Mononuclear cell (primary cell): ENCODE data around the gene TEX2. TPM values are rescaled to one million over a fixed set of nuclear protein-coding genes. Genes with fewer than 3 reads are reported as not detected.
"Not testable (repeated sequence)": the region's sequence is repeated elsewhere in the genome, so short reads cannot be mapped to it uniquely, and the experiment has no call there.

ENCODE experiments used
- H3K27me3 ChIP-seq: 2 replicates; pipeline ENCODE4 v1.6.0; 2011; ENCODE audit warnings: low read length, control low read depth; ENCODE audit not compliant: insufficient read depth
- H3K4me1 ChIP-seq: 2 replicates; pipeline ENCODE4 v1.5.1; 2011; ENCODE audit warnings: mild to moderate bottlenecking, low read length, control low read depth; ENCODE audit not compliant: insufficient read depth
- H3K4me3 ChIP-seq: 2 replicates; pipeline ENCODE4 v1.5.1; 2011; ENCODE audit warnings: mild to moderate bottlenecking, low read length, moderate library complexity
- H3K9me3 ChIP-seq: 2 replicates; pipeline ENCODE4 v1.5.1; 2011; ENCODE audit warnings: low read depth, mild to moderate bottlenecking, control low read depth, low read length
- total RNA-seq: library from RNA; depleted of rRNA; stranded (reverse); fragments of >200 nt; gene quantifications from one replicate; pipeline ENCODE4 v1.2.3, GENCODE V29; 2012

Gene TEX2
- total RNA-seq, 1 donor = 7.2 TPM

DNA sequence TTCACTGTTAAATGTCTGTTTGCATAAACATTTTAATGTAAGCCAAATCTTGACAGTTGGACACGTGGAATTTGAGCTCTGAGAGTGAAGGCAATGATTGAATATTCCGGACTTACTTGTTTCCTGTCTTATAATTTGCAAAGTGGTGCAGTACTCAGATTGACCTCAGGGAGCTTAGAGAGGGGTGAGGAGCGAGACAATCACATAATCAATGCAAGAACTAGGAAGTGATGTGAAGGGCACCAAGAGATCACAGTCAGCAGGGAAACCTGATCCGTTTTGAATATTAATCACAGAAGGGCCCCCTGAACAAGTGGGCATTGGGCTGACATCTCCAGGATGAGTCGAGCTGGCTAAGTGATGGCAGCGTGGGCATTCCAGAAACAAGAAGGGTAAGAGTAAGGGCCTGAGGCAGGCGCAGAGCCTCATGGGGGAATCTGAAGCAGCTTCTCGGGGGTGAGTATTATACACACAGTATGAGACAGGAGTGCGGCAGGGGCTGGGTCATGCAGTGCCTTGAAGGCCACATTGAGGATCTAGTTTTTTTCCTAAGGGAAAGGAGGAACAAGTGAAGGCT, 26.1 kb downstream of the TEX2 start:
- no peaks in the 10 kb centered on the region for H3K9me3 ChIP-seq
- peaks cover 14% of the 10 kb centered on the region for H3K4me1 ChIP-seq
- H3K4me3 ChIP-seq = no peak overlapping the region
- no peaks in the 10 kb centered on the region for H3K27me3 ChIP-seq

DNA sequence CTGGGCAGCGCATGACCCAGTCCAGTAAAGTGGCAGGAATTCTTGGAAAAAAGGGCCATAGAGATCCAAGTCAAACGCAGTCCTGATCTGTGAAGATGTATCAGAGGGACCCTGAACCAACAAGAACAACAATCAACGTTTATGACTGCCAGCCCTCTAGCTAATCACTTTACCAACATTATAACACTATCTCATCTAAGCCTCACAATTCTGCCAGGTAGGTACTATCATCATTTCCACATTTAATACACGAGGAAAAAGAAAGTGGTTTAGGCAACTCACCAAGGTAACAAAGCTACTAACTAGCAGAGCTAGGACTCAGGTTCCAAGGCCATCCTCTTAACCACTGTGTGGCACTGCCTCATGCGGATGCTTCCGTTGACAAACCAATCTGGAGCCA, 28.1 kb downstream of the TEX2 start:
- no peaks in the 10 kb centered on the region for H3K4me1 ChIP-seq
- no peak overlapping the region for H3K4me3 ChIP-seq
- no peaks in the 10 kb centered on the region for H3K9me3 ChIP-seq
- no peaks in the 10 kb centered on the region for H3K27me3 ChIP-seq

DNA sequence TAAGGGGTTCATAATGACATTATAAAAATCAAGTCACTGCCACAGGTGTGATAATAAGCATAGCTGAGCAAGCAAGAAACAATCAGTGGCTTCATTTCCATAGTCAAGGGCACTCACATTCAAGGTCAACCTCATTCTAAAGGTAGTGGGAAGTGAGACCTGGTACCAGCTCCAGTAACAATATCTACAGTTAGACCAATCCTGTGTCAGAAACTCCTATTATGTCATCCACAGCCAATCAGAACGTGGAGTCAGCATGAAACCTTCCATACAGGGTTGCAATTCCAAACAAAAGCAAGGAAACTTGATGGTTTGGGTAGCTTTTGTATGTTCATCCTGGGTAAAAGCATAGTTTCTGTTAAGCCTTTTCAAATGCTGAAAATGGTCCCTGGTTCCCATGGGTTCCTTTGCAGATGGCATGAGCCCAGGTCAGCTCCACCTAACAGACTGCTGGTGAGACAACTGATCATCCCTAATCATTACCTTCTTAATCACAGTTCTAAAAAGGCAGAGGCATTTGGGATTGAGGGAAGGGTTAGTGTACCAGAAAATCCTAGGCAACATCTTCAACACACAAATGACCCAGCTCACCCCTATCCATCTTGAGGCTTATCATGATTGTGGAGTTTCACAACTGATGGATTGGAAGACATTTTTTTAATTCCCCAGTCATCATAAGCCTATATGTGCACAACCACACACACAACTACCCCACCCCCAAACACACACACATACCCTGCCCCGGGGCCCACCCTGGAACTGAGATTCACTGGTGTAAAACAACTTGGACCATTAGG, 30.4 kb downstream of the TEX2 start:
- Histone ChIP-seq H3K9me3 (no peaks in the 10 kb centered on the region), H3K4me1 (no peaks in the 10 kb centered on the region), H3K27me3 (no peaks in the 10 kb centered on the region), H3K4me3 (no peak overlapping the region)

DNA sequence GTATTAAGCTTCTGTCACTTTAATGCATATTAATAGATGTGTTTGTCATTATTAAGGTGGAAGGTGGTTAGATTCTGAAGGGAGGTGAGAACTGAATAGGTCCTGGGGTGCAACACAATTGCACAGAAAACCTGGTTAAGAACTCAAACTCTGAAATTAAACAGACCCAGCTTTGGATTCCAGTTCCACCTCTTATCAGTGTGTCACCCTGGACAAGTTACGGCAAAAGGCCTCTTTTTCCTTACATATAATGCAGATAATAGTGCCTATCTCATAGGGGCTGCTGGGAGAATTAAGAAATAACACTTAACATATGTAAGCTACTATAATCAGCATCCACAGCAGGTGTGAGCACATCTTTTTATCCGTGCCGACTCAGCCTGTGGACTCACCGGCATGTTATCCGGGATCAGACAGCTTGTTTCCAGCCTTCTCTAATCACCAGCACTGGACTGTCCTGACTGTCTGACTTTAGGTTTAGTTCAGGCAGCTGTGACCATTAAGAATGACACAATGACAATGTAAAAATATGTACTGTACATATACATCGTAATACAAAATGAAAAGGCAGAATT, 31.4 kb downstream of the TEX2 start:
- Histone ChIP-seq H3K4me3 (no peak overlapping the region), H3K4me1 (no peaks in the 10 kb centered on the region), H3K27me3 (no peaks in the 10 kb centered on the region), H3K9me3 (no peaks in the 10 kb centered on the region)

DNA sequence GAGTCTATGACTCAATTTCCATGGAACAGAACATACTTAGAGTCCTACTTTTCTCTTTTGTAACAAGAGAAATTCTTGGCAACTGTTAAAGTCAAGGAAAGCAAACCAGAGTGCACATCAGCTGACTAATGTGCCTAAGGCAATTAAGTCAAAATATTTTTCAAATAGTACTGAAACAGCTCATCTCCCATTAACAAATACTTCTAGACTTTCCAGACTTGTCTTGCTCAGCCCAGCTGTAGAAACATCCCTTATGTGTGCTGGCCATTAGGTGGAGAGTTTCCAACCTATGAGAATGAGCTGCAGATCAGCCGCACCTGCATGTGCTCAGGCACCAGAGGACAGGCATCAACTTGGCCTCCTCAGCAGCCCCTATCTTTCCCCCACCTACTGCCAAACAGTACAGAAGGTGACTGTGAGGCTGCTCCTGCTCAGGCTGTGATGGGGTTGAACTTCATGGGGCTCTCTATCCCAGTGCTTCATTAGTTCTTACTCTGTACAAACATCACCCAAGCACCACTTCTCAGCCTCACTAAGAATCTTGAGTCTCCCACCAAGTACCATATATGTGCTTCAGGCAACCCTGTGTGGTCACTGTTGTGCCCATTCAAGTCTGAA, 32.2 kb downstream of the TEX2 start:
- Histone ChIP-seq H3K9me3 (no peaks in the 10 kb centered on the region), H3K4me1 (no peaks in the 10 kb centered on the region), H3K27me3 (no peaks in the 10 kb centered on the region), H3K4me3 (no peak overlapping the region)

DNA sequence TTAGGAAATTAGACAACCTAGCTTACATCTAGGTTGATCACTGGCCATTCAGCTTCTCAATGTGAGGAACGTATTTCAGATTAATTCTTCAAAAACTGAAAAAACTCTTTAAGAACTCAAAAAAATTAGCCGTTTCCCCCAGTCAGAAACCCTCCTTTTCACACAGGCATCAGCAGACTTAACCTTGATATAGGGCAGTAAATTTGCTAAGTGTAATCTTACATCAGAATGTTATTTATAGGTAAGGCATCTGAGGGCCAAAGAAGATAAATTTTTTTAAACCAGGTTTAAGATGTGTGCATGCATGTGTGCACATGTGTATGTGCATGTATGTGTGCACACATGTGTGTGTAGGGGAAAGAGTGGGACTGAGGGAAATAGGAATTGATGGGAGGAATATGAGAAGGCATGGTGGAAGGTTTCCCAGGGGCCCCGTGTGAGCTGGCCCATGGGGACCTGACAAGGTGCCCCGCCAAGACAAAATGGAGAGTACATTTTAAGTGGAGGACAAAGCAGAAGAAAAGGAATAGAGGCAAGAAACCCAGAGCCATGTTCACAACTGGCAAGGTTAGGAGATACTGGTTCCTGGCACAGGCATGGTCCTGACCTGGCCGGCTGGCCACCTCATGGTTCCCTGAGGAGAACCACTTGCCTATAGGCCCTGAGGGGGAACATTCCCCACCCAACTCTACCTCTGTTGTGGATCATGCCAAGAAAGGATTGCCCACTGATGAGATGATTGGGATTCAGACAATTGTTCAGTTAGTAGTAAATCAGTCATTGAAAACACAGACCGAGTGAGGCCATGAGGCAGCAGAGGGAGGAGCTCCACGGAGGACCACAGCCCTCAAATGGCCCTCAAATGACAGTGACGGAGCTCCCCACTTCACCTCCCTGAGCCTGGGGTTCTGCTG, 33.0 kb downstream of the TEX2 start:
- no peaks in the 10 kb centered on the region for H3K27me3 ChIP-seq
- H3K4me3 ChIP-seq = no peak overlapping the region
- H3K4me1 ChIP-seq = no peaks in the 10 kb centered on the region
- no peaks in the 10 kb centered on the region for H3K9me3 ChIP-seq

DNA sequence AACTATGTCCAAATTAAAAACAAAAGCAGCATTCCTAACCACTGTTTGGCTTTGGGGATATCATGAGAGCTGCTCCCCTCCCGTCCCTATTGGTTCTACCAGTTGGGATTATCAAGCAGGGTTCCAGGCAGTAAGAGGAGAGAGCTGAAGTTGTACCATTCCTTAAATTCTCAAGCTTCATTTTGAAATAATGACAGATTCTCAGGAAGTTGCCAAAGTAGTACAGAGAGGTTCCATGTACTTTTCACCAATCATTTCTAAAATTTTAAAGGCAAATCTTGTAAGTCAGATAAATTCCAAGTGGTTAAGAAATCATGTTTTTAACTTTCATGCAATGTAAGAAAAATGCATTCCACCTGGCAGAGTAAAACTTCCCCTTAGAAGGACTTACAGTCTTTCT, 36.9 kb downstream of the TEX2 start:
- no peaks in the 10 kb centered on the region for H3K9me3 ChIP-seq
- H3K4me1 ChIP-seq = peaks cover 6% of the 10 kb centered on the region
- H3K4me3 ChIP-seq = no peak overlapping the region
- H3K27me3 ChIP-seq = no peaks in the 10 kb centered on the region

DNA sequence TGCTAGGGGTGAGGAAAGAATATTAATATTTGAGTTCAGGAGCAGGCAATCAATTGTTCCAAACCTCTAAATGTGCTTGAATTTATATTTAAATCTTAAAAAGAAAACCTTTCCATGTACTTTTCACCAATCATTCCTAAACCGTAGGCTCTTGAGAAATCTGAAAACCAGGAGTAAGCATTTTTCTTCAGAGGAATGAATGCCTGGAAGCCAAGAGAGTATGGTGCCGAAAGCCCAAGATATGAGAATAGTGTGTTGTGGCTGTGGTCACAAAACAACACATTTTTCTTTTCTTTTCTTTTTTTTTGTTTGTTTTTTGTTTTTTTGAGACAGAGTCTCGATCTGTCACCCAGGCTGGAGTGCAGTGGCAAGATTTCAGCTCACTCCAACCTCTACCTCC, 37.6 kb downstream of the TEX2 start:
- H3K27me3 ChIP-seq = no peaks in the 10 kb centered on the region
- H3K4me1 ChIP-seq = peaks cover 6% of the 10 kb centered on the region
- no peak overlapping the region for H3K4me3 ChIP-seq
- H3K9me3 ChIP-seq = no peaks in the 10 kb centered on the region

DNA sequence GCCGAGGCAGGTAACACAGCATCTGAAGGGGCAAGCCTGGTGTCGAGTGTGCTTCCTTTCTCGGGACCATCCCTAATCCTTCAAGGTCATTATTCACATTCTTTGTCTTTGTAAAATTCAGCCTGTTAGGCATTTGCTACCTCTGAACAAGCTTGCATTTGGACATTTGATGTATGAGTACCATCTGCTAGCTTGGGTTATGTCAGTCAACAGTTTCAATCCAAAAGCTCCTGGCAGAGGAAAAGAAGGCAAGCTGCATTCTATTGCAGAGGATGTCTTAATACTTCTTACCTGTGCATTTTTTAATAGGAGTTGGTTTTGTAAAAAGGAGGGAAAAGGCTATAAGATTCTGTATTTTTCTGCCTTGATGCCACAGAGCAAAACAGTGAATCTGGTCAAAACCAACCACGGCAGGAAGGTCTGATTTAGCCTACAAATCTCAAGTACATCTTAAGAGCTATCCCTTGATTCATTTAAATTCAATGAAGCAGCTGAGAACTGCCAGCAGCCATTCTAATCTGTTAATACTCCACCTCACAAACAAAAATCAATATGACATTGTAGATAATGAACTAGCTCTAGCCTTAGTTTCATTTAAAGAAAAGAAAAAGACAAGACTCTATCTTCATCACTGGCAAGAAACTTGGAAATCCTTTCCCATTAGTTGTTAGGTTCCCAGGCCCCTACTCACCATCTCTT, 39.0 kb downstream of the TEX2 start:
- Histone ChIP-seq H3K4me3 (no peak overlapping the region), H3K9me3 (no peaks in the 10 kb centered on the region), H3K27me3 (no peaks in the 10 kb centered on the region), H3K4me1 (peaks cover 9% of the 10 kb centered on the region)

DNA sequence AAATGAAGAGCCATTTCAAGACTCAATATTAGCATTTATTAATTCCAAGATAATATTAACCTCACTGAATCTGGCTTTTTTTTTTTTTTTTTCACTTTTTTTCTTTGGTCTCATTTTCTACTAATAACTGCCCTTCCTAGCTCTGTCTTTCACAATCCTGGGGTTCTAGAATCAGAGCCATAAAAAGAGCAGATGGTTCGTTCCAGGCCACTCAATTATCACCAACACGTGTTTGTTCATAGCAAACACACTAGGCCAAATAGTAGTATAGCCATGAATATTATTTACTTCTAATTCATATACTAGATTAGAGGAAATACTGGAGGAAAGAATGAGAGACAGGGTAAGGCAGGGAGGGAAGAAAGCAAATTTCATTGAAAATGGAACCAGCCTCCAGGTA, 39.8 kb downstream of the TEX2 start:
- Histone ChIP-seq H3K4me3 (no peak overlapping the region), H3K9me3 (no peaks in the 10 kb centered on the region), H3K27me3 (no peaks in the 10 kb centered on the region), H3K4me1 (peaks cover 13% of the 10 kb centered on the region)

DNA sequence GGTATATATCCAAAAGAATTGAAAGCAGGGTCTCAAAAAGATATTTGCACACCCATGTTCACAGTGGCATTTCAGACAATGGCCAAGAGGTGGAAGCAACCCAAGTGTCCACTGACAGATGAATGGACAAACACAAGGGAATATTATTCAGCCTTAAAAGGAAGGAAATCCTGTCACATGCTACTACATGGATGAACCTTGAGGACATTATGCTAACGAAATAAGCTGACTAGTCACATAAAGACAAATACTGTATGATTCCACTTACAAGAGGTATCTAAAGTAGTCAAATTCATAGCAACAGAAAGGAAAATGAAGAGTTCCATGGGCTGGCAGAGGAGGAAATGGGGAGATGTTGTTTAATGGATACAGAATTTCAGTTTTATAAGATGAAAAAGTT, 41.4 kb downstream of the TEX2 start:
- Histone ChIP-seq H3K4me1 (peaks cover 30% of the 10 kb centered on the region), H3K9me3 (no peaks in the 10 kb centered on the region), H3K27me3 (no peaks in the 10 kb centered on the region)

DNA sequence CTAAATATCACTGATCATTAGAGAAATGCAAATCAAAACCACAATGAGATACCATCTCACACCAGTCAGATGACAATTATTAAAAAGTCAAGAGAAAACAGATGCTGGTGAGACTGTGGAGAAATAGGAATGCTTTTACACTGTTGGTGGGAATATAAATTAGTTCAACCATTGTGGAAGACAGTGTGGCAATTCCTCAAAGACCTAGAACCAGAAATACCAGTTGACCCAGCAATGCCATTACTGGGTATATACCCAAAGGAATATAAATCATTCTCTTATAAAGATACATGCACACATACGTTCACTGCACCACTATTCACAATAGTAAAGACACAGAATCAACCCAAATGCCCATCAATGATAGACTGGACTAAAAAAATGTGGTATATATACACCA, 42.5 kb downstream of the TEX2 start:
- not testable (repeated sequence) for H3K27me3 ChIP-seq, H3K9me3 ChIP-seq, H3K4me3 ChIP-seq
- H3K4me1 ChIP-seq = peaks cover 34% of the 10 kb centered on the region

More for the DNA sequence above, 41.4 kb downstream of the TEX2 start:
- no peak overlapping the region for H3K4me3 ChIP-seq

DNA sequence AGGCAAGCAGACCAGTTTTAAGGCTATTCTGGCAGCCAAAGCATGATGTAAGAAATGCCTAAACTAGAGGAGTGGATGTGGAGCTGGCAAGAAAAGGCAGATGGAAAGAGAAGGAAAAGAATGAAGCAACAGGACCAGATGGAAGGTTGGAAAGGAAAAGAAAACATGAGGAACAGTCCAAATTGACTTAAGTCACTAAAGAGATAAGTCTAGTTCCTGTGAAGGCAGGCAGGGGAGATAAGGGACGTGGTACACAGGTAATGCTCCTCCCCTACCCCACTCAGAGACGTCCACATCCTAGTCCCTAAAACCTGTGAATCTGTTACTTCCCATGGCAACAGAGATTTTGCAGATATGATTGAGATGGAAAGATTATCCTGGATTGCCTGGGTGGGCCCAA, 43.5 kb downstream of the TEX2 start:
- no peaks in the 10 kb centered on the region for H3K9me3 ChIP-seq
- no peaks in the 10 kb centered on the region for H3K27me3 ChIP-seq
- peaks cover 43% of the 10 kb centered on the region for H3K4me1 ChIP-seq
- H3K4me3 ChIP-seq = no peak overlapping the region

DNA sequence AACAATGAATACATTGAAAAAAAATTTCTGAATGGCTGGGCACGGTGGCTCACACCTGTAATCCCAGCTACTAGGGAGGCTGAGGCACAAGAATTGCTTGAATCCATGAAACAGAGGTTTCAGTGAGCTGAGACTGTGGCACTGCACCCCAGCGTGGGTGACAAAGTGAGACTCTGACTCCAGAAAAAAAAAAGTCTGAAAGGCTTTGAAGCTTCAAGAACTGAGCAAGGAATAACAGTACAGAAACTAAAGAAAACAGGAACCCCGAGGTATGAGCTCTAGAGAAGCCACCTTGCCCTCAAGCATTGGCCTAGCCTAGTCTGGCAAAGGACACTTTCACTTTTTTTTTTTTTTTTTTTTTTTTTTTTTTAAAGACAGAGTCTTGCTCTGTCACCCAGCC, 45.0 kb downstream of the TEX2 start:
- H3K9me3 ChIP-seq = no peaks in the 10 kb centered on the region
- peaks cover 45% of the 10 kb centered on the region for H3K4me1 ChIP-seq
- H3K4me3 ChIP-seq = no peak overlapping the region
- no peaks in the 10 kb centered on the region for H3K27me3 ChIP-seq
